ENCODE data around the gene COL11A1.

GRCh38 chr1:103129255-103129654 is 20.9 kb upstream of the COL11A1 start:
- TF ChIP-seq CTCF (IDR thresholded peaks at IDR 0.05; ENCODE audit: poor library complexity, severe bottlenecking) (no peak), RAD21 (conservative IDR thresholded peaks at IDR 0.05) (no peak), EZH2 (IDR thresholded peaks at IDR 0.05; ENCODE audit: borderline replicate concordance, insufficient read depth, low read length, poor library complexity, severe bottlenecking) (no peak), POLR2AphosphoS5 (IDR thresholded peaks at IDR 0.05) (no peak), SMC3 (conservative IDR thresholded peaks at IDR 0.05; ENCODE audit: poor library complexity) (no peak)

All from neural cell (in vitro differentiated cells).